ENCODE results near the gene HELZ. TPM values are rescaled to one million over a fixed set of nuclear protein-coding genes. Genes with fewer than 3 reads are reported as not detected.
A peak's percentile ranks its signal among the peaks of the same experiment; 100 is the strongest.

HELZ gene
- total RNA-seq, 4 donors from 2014 or later: 21.0 to 47.0 (median 38.9) TPM

- no peak overlapping the region for H3K4me3 ChIP-seq
- H3K27me3 ChIP-seq: no peaks in the 10 kb centered on the region
- no peaks in the 10 kb centered on the region for H3K9me3 ChIP-seq
- DNase-seq: no peak
- no peak for ATAC-seq
- no peaks in the 10 kb centered on the region for H3K4me1 ChIP-seq
- TF ChIP-seq CTCF (IDR thresholded peaks at IDR 0.05 in 4 of 5, conservative IDR thresholded peaks at IDR 0.05 in 1 of 5): no peak
- TF ChIP-seq POLR2A (IDR thresholded peaks at IDR 0.05): no peak
- intact Hi-C loops (cut with DNase I; ENCODE audit: low total_unique reads) (no loop called here), in situ Hi-C loops (cut with MboI; ENCODE audit: low sequenced_read_pairs in 4 of 4) (no loop called here)
- peaks cover 0 to 19% of the 10 kb centered on the region in 2 donors for H3K36me3 ChIP-seq
- H3K27ac ChIP-seq: no peak overlapping the region
Measured at GRCh38 chr17:67177732-67178131, 67.3 kb downstream of the HELZ start.

- no peak for ATAC-seq
- peaks cover 0 to 19% of the 10 kb centered on the region in 2 donors for H3K36me3 ChIP-seq
- intact Hi-C loops (cut with DNase I; ENCODE audit: low total_unique reads): no loop called here
Measured at GRCh38 chr17:67174190-67174589, 70.8 kb downstream of the HELZ start.

GRCh38 chr17:67171560-67171959 lies 73.4 kb downstream of the HELZ start:
- no peak overlapping the region for H3K27ac ChIP-seq
- in situ Hi-C loops (cut with MboI; ENCODE audit: low sequenced_read_pairs in 4 of 4): loop anchor here in 1 of 4 donors (25.0 kb wide), 1 partner anchor 459 kb away; no protein-coding TSS in a partner anchor
- no peaks in the 10 kb centered on the region for H3K27me3 ChIP-seq
- no peak for TF ChIP-seq POLR2A (IDR thresholded peaks at IDR 0.05)
- TF ChIP-seq CTCF (IDR thresholded peaks at IDR 0.05 in 4 of 5, conservative IDR thresholded peaks at IDR 0.05 in 1 of 5): no peak
- no peak for DNase-seq
- H3K4me3 ChIP-seq: no peak overlapping the region
- no peaks in the 10 kb centered on the region for H3K4me1 ChIP-seq
- intact Hi-C loops (cut with DNase I; ENCODE audit: low total_unique reads): no loop called here
- H3K36me3 ChIP-seq: peaks cover 0 to 14% of the 10 kb centered on the region in 2 donors
- H3K9me3 ChIP-seq: no peaks in the 10 kb centered on the region
- ATAC-seq: no peak

More at GRCh38 chr17:67174190-67174589, 70.8 kb downstream of the HELZ start:
- no peak overlapping the region for H3K4me3 ChIP-seq
- H3K27me3 ChIP-seq: no peaks in the 10 kb centered on the region
- no peaks in the 10 kb centered on the region for H3K9me3 ChIP-seq
- DNase-seq: no peak
- H3K27ac ChIP-seq: no peak overlapping the region
- no peak for TF ChIP-seq POLR2A (IDR thresholded peaks at IDR 0.05)
- TF ChIP-seq CTCF (IDR thresholded peaks at IDR 0.05 in 4 of 5, conservative IDR thresholded peaks at IDR 0.05 in 1 of 5): no peak
- in situ Hi-C loops (cut with MboI; ENCODE audit: low sequenced_read_pairs in 4 of 4): loop anchor here in 1 of 4 donors (25.0 kb wide), 1 partner anchor 462 kb away; no protein-coding TSS in a partner anchor
- no peaks in the 10 kb centered on the region for H3K4me1 ChIP-seq

GRCh38 chr17:67168496-67168895 lies 76.5 kb downstream of the HELZ start:
- H3K36me3 ChIP-seq: peaks cover 0 to 38% of the 10 kb centered on the region in 2 donors
- H3K4me3 ChIP-seq: no peak overlapping the region
- ATAC-seq: no peak
- no peaks in the 10 kb centered on the region for H3K4me1 ChIP-seq
- TF ChIP-seq CTCF (IDR thresholded peaks at IDR 0.05 in 4 of 5, conservative IDR thresholded peaks at IDR 0.05 in 1 of 5) (no peak), POLR2A (IDR thresholded peaks at IDR 0.05) (no peak)
- intact Hi-C loops (cut with DNase I; ENCODE audit: low total_unique reads) (no loop called here), in situ Hi-C loops (cut with MboI; ENCODE audit: low sequenced_read_pairs in 4 of 4) (loop anchor here in 1 of 4 donors (25.0 kb wide), 1 partner anchor 456 kb away; no protein-coding TSS in a partner anchor)
- DNase-seq: no peak
- H3K27me3 ChIP-seq: no peaks in the 10 kb centered on the region
- H3K9me3 ChIP-seq: no peaks in the 10 kb centered on the region
- H3K27ac ChIP-seq: no peak overlapping the region

GRCh38 chr17:67165201-67165600 lies 79.8 kb downstream of the HELZ start:
- peak in 1 of 2 donors; percentile 33 for ATAC-seq
- Histone ChIP-seq H3K36me3 (peaks cover 0 to 47% of the 10 kb centered on the region in 2 donors), H3K27me3 (no peaks in the 10 kb centered on the region), H3K4me3 (no peak overlapping the region), H3K9me3 (no peaks in the 10 kb centered on the region), H3K4me1 (peaks cover 8 to 10% of the 10 kb centered on the region in 2 donors), H3K27ac (peak overlapping the region in 2 of 4 donors; percentile 12 to 45)
- intact Hi-C loops (cut with DNase I; ENCODE audit: low total_unique reads): no loop called here
- TF ChIP-seq POLR2A (IDR thresholded peaks at IDR 0.05): no peak
- TF ChIP-seq CTCF (IDR thresholded peaks at IDR 0.05 in 4 of 5, conservative IDR thresholded peaks at IDR 0.05 in 1 of 5): no peak
- peak; percentile 27 to 31 for DNase-seq
- in situ Hi-C loops (cut with MboI; ENCODE audit: low sequenced_read_pairs in 4 of 4): loop anchor here in 1 of 4 donors (25.0 kb wide), 1 partner anchor 453 kb away; no protein-coding TSS in a partner anchor

All from gastrocnemius medialis (tissue), 4 donors.